ENCODE results near the gene CYSTM1. TPM values are rescaled to one million over a fixed set of nuclear protein-coding genes. Genes with fewer than 3 reads are reported as not detected.
"Not testable (repeated sequence)": the region's sequence is repeated elsewhere in the genome, so short reads cannot be mapped to it uniquely, and the experiment has no call there.

Gene CYSTM1
- total RNA-seq, 2 donors from 2014 or later, result 37.0 to 51.7 TPM

- WGBS, result 77% methylated on average over 2 of the region's 2 CpGs
- no peak overlapping the region for H3K27ac ChIP-seq
These were observed 21.3 kb downstream of the CYSTM1 start for GRCh38 chr5:140196115-140196814.

GRCh38 chr5:140197023-140197422, 22.0 kb downstream of the CYSTM1 start:
- no peak for DNase-seq (ENCODE audit: low spot score)
- Histone ChIP-seq H3K27ac (no peak overlapping the region), H3K27me3 (replicated peaks; ENCODE audit: insufficient read depth) (no peaks in the 10 kb centered on the region), H3K36me3 (no peaks in the 10 kb centered on the region), H3K9me3 (no peaks in the 10 kb centered on the region), H3K4me3 (no peak overlapping the region), H3K4me1 (replicated peaks) (no peaks in the 10 kb centered on the region)
- TF ChIP-seq POLR2AphosphoS5 (IDR thresholded peaks at IDR 0.05) (no peak), POLR2A (IDR thresholded peaks at IDR 0.05) (no peak), CTCF (IDR thresholded peaks at IDR 0.05) (no peak)
- intact Hi-C loops (cut with DNase I), result no loop called here
- 96% methylated on average over 2 of the region's 2 CpGs for WGBS

More at GRCh38 chr5:140196115-140196814, 21.3 kb downstream of the CYSTM1 start:
- no peaks in the 10 kb centered on the region for H3K36me3 ChIP-seq
- DNase-seq (ENCODE audit: low spot score), result no peak
- H3K4me3 ChIP-seq, result no peak overlapping the region
- no peaks in the 10 kb centered on the region for H3K27me3 ChIP-seq (replicated peaks; ENCODE audit: insufficient read depth)
- H3K4me1 ChIP-seq (replicated peaks), result no peaks in the 10 kb centered on the region
- TF ChIP-seq POLR2A (IDR thresholded peaks at IDR 0.05) (no peak), POLR2AphosphoS5 (IDR thresholded peaks at IDR 0.05) (no peak), CTCF (IDR thresholded peaks at IDR 0.05) (no peak)
- no peaks in the 10 kb centered on the region for H3K9me3 ChIP-seq
- intact Hi-C loops (cut with DNase I), result no loop called here

- WGBS, result 88% methylated on average over 1 of the region's 1 CpG
- H3K4me3 ChIP-seq; H3K4me1 ChIP-seq (replicated peaks); DNase-seq (ENCODE audit: low spot score); H3K27me3 ChIP-seq (replicated peaks; ENCODE audit: insufficient read depth); H3K9me3 ChIP-seq; H3K36me3 ChIP-seq; intact Hi-C loops (cut with DNase I); H3K27ac ChIP-seq: not testable (repeated sequence)
These were observed 23.9 kb downstream of the CYSTM1 start for GRCh38 chr5:140198915-140199314.

GRCh38 chr5:140202078-140202477, 27.1 kb downstream of the CYSTM1 start:
- Histone ChIP-seq H3K4me1 (replicated peaks) (no peaks in the 10 kb centered on the region), H3K36me3 (no peaks in the 10 kb centered on the region), H3K9me3 (no peaks in the 10 kb centered on the region), H3K4me3 (no peak overlapping the region), H3K27ac (no peak overlapping the region), H3K27me3 (replicated peaks; ENCODE audit: insufficient read depth) (no peaks in the 10 kb centered on the region)
- no peak for TF ChIP-seq POLR2AphosphoS5 (IDR thresholded peaks at IDR 0.05)
- no peak for TF ChIP-seq POLR2A (IDR thresholded peaks at IDR 0.05)
- no peak for TF ChIP-seq CTCF (IDR thresholded peaks at IDR 0.05)
- DNase-seq (ENCODE audit: low spot score), result no peak
- intact Hi-C loops (cut with DNase I), result no loop called here
- WGBS, result 77% methylated on average over 4 of the region's 4 CpGs

GRCh38 chr5:140202610-140203009, 27.6 kb downstream of the CYSTM1 start:
- no peak overlapping the region for H3K27ac ChIP-seq
- DNase-seq (ENCODE audit: low spot score), result no peak
- no peak overlapping the region for H3K4me3 ChIP-seq
- no peaks in the 10 kb centered on the region for H3K27me3 ChIP-seq (replicated peaks; ENCODE audit: insufficient read depth)
- H3K9me3 ChIP-seq, result no peaks in the 10 kb centered on the region
- intact Hi-C loops (cut with DNase I), result no loop called here
- H3K36me3 ChIP-seq, result no peaks in the 10 kb centered on the region
- 58% methylated on average over 2 of the region's 2 CpGs for WGBS
- no peak for TF ChIP-seq POLR2AphosphoS5 (IDR thresholded peaks at IDR 0.05)
- TF ChIP-seq CTCF (IDR thresholded peaks at IDR 0.05), result no peak
- no peak for TF ChIP-seq POLR2A (IDR thresholded peaks at IDR 0.05)
- no peaks in the 10 kb centered on the region for H3K4me1 ChIP-seq (replicated peaks)
